GM13976 (cell line): ENCODE measurements around the gene CNIH1.

Experiments
- DNase-seq: peaks from one replicate; pipeline ENCODE4 v3.0.0; 2012; ENCODE audit warnings: low spot score
- in situ Hi-C: fragments of 300-500 bp; cut with MboI; formaldehyde crosslinking; loops from one replicate; pipeline ENCODE4 v1.12.0; 2022; ENCODE audit warnings: low sequenced_read_pairs, mixed read lengths, inconsistent platforms; ENCODE audit not compliant: unreplicated experiment
- TF ChIP-seq, protein P1 (sequence below): IDR thresholded peaks from 2 replicates; pipeline ENCODE4 v1.5.1; 2012; ENCODE audit warnings: borderline replicate concordance, mild to moderate bottlenecking; ENCODE audit not compliant: insufficient read depth; ENCODE audit errors: extremely low read depth, missing control alignments, control extremely low read depth

CNIH1 gene

GRCh38 chr14:54440873-54441868, at the start of gene CNIH1:
Gene CNIH1 (minus strand): TSS chr14:54441374. CDS start chr14:54441327, 47 bp downstream.
- in situ Hi-C loops = no loop called here
- peak; percentile 97 for DNase-seq
- TF ChIP-seq, protein P1, sequence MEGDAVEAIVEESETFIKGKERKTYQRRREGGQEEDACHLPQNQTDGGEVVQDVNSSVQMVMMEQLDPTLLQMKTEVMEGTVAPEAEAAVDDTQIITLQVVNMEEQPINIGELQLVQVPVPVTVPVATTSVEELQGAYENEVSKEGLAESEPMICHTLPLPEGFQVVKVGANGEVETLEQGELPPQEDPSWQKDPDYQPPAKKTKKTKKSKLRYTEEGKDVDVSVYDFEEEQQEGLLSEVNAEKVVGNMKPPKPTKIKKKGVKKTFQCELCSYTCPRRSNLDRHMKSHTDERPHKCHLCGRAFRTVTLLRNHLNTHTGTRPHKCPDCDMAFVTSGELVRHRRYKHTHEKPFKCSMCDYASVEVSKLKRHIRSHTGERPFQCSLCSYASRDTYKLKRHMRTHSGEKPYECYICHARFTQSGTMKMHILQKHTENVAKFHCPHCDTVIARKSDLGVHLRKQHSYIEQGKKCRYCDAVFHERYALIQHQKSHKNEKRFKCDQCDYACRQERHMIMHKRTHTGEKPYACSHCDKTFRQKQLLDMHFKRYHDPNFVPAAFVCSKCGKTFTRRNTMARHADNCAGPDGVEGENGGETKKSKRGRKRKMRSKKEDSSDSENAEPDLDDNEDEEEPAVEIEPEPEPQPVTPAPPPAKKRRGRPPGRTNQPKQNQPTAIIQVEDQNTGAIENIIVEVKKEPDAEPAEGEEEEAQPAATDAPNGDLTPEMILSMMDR = peak; percentile 97

DNA sequence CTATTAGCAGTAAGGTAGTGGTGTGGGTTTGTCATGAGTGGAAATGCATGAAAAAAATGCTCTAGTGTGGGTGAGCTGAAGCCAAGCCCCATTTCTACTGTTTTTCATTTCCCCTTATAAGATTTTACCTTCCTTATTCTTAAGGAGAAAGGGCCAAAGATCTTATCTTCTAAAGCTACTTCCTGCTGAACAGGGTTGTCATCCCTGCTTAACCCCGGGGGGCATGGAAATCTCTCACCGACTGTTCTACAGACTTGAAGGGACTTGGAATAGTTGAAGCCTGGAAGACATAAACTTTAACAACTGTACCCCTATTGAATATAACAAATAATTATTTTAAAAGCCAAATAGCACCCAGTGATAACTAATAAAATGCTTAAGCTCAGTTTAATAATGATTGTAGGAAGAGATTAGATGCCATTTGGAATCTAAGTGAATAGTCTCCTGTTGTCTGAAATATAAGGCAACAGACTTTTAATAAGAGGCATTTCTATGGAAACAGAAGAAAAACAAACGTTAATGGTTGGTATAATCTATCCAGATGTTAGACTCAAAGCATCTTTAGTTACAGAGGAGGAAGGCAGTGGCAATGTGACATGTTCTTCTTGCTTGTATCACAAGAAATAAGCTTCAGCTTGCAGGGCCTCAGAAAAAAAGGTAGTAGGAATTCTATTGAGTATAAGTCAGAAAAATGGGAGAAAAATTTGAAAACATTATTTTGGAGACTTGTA, 49.4 kb upstream of the CNIH1 start:
- in situ Hi-C loops = no loop called here
- TF ChIP-seq, protein P1 = no peak
- DNase-seq = no peak

DNA sequence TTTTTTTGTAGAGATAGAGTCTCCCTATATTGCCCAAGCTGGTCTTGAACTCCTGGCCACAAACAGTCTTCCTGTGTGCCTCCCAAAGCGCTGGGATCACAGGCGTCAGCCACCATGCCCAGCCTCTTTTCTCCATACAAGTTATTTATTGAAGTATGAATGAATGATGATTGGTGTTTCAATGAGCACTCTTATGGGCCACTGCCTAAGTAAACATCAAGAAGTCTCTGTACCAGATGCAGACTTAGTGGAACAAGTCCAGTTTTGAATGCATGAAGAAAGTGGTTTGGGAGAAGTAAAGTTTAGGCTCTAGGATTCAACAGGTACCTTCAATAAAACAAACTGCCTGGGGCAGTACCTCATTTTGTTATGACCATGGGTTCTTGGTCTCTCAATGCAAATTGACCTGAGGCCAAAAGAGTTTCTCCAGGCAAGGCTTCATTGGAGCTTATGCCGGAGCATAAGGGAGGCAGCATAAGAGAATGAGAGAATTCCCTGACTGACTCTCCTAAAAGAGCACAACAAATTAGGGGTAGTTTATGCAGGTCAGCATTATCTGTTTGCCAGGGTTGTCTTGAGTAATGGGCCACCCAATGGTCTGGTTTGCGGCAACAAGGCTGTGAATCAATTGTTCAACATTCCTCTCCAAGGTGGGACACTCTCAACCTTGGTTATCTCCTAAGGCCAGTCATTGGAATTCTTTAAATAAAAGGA, 48.7 kb upstream of the CNIH1 start:
- TF ChIP-seq, protein P1 = no peak
- DNase-seq = no peak
- in situ Hi-C loops = no loop called here

DNA sequence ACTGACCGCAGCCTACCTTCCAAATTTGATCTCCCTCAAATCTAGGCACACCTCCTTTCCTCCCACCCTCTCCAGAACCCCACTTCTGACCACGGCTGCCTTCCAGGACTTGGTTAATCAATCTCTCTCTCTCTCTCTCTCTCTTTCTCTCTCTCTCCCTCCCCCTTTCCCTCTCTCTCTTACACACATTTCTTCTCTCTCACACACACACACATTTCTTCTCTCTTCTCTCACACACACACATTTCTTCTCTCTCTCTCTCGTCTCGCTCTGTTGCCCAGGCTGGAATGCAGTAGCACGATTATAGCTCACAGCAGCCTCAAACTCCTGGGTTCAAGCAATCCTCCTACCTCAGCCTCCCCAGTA, 48.1 kb upstream of the CNIH1 start:
- TF ChIP-seq, protein P1 = no peak
- DNase-seq = no peak
- in situ Hi-C loops = no loop called here

- TF ChIP-seq, protein P1 = peak; percentile 26
- in situ Hi-C loops = no loop called here
- DNase-seq = peak; percentile 94
These were observed 47.6 kb upstream of the CNIH1 start, which contains the start of gene GMFB for GRCh38 chr14:54488646-54489317. Gene GMFB (minus strand): TSS chr14:54488980. CDS start chr14:54488927, 53 bp downstream.
